Nephron (organoid): ENCODE measurements around the gene ATP5F1D.

Source experiments
- H3K27ac Mint-ChIP-seq, 3 experiments: 2 replicates each; pipeline ENCODE4 v1.8.0; 2020; ENCODE audit warnings: mixed read lengths in 3 of 3, mild to moderate bottlenecking in 2 of 3, moderate library complexity in 1 of 3
- H3K27me3 Mint-ChIP-seq: 2 replicates; pipeline ENCODE4 v1.8.0; 2021; ENCODE audit warnings: low read depth, mild to moderate bottlenecking, moderate library complexity, mixed read lengths
- H3K36me3 Mint-ChIP-seq: 2 replicates; pipeline ENCODE4 v1.8.0; 2020; ENCODE audit warnings: low read depth, mixed read lengths
- H3K4me1 Mint-ChIP-seq: 2 replicates; pipeline ENCODE4 v1.8.0; 2020; ENCODE audit warnings: mixed read lengths
- H3K4me3 Mint-ChIP-seq, 3 experiments: 2 replicates each; pipeline ENCODE4 v1.8.0; 2020; ENCODE audit warnings: mild to moderate bottlenecking in 3 of 3, mixed read lengths in 3 of 3, moderate library complexity in 2 of 3
- H3K9me3 Mint-ChIP-seq: 2 replicates; pipeline ENCODE4 v1.8.0; 2020; ENCODE audit warnings: mixed read lengths
- CTCF ChIP-seq, 3 experiments: fragments of 200-600 bp; sonication (generic); IDR thresholded peaks; one replicate each; pipeline ENCODE4 v1.5.0; 2021; ENCODE audit warnings: antibody characterized with exemption in 3 of 3; ENCODE audit not compliant: unreplicated experiment in 3 of 3

Gene ATP5F1D

GRCh38 chr19:1263188-1263587 is 21.6 kb downstream of the ATP5F1D start:
- H3K27ac Mint-ChIP-seq, result peak overlapping the region; percentile 91 to 95 (median 93)

GRCh38 chr19:1264801-1265614 is 23.5 kb downstream of the ATP5F1D start:
- Mint-ChIP-seq H3K4me1 (peaks cover 62% of the 10 kb centered on the region), H3K27ac (peak overlapping the region; percentile 77 to 95 (median 85))

More at GRCh38 chr19:1263188-1263587, 21.6 kb downstream of the ATP5F1D start:
- no peaks in the 10 kb centered on the region for H3K36me3 Mint-ChIP-seq
- H3K4me1 Mint-ChIP-seq, result peaks cover 52% of the 10 kb centered on the region
- H3K27me3 Mint-ChIP-seq, result peaks cover 6% of the 10 kb centered on the region
- no peaks in the 10 kb centered on the region for H3K9me3 Mint-ChIP-seq
- TF ChIP-seq CTCF (IDR thresholded peaks at IDR 0.05; ENCODE audit: unreplicated experiment in 3 of 3), result no peak
- peak overlapping the region; percentile 73 to 76 (median 74) for H3K4me3 Mint-ChIP-seq

GRCh38 chr19:1265615-1266128 is 24.1 kb downstream of the ATP5F1D start:
- Mint-ChIP-seq H3K27me3 (peaks cover 10% of the 10 kb centered on the region), H3K36me3 (peaks cover 8% of the 10 kb centered on the region), H3K9me3 (no peaks in the 10 kb centered on the region), H3K4me1 (peaks cover 69% of the 10 kb centered on the region), H3K27ac (peak overlapping the region; percentile 77 to 88 (median 83)), H3K4me3 (peak overlapping the region; percentile 69 to 73 (median 70))
- TF ChIP-seq CTCF (IDR thresholded peaks at IDR 0.05; ENCODE audit: unreplicated experiment in 3 of 3), result no peak

More at GRCh38 chr19:1264801-1265614, 23.5 kb downstream of the ATP5F1D start:
- peak overlapping the region; percentile 69 to 73 (median 70) for H3K4me3 Mint-ChIP-seq
- peaks cover 3% of the 10 kb centered on the region for H3K36me3 Mint-ChIP-seq
- no peak for TF ChIP-seq CTCF (IDR thresholded peaks at IDR 0.05; ENCODE audit: unreplicated experiment in 3 of 3)
- H3K27me3 Mint-ChIP-seq, result peaks cover 10% of the 10 kb centered on the region
- H3K9me3 Mint-ChIP-seq, result no peaks in the 10 kb centered on the region

- peaks cover 15% of the 10 kb centered on the region for H3K36me3 Mint-ChIP-seq
- peak overlapping the region; percentile 77 to 83 (median 78) for H3K27ac Mint-ChIP-seq
- TF ChIP-seq CTCF (IDR thresholded peaks at IDR 0.05; ENCODE audit: unreplicated experiment in 3 of 3), result no peak
- peaks cover 73% of the 10 kb centered on the region for H3K4me1 Mint-ChIP-seq
- H3K9me3 Mint-ChIP-seq, result no peaks in the 10 kb centered on the region
- peaks cover 10% of the 10 kb centered on the region for H3K27me3 Mint-ChIP-seq
- peak overlapping the region; percentile 52 to 69 (median 57) for H3K4me3 Mint-ChIP-seq
These were observed 24.8 kb downstream of the ATP5F1D start for GRCh38 chr19:1266129-1266915.

- peak overlapping the region; percentile 45 to 80 (median 54) for H3K27ac Mint-ChIP-seq
- H3K4me3 Mint-ChIP-seq, result peak overlapping the region; percentile 84 to 88 (median 86)
- no peaks in the 10 kb centered on the region for H3K9me3 Mint-ChIP-seq
- peak; percentile 97 to 99 (median 98) for TF ChIP-seq CTCF (IDR thresholded peaks at IDR 0.05; ENCODE audit: unreplicated experiment in 3 of 3)
- peaks cover 5% of the 10 kb centered on the region for H3K27me3 Mint-ChIP-seq
- peaks cover 21% of the 10 kb centered on the region for H3K36me3 Mint-ChIP-seq
- H3K4me1 Mint-ChIP-seq, result peaks cover 72% of the 10 kb centered on the region
These were observed 25.4 kb downstream of the ATP5F1D start for GRCh38 chr19:1266916-1267476.
